PC-9 (cell line): ENCODE results near the gene GULP1.

Experiments
- CTCF ChIP-seq: fragments of 200-600 bp; sonication (generic); conservative IDR thresholded peaks from 2 replicates; pipeline ENCODE4 v1.6.1; 2017; ENCODE audit warnings: mixed run types, antibody characterized with exemption, mild to moderate bottlenecking, moderate library complexity
- EZH2 ChIP-seq: fragments of 200-600 bp; sonication (generic); IDR thresholded peaks from 2 replicates; pipeline ENCODE4 v1.8.0; 2017; ENCODE audit warnings: antibody characterized with exemption, low read depth

- TF ChIP-seq CTCF (no peak), EZH2 (no peak)
These were observed 289.1 kb downstream of the GULP1 start for GRCh38 chr2:188580738-188581137.
